Effector memory CD8-positive, alpha-beta T cell (primary cell): Measurements from ENCODE around the gene IL17B.
A peak's percentile ranks its signal among the peaks of the same experiment; 100 is the strongest.

Experiments
- ATAC-seq: fragments of 150-1000 bp; cut with Tn5 transposase; replicated peaks from 2 replicates; pipeline ENCODE4 v1.10.0; 2021; ENCODE audit warnings: mild to moderate bottlenecking, moderate library complexity
- DNase-seq, 3 experiments: peaks; one replicate each; pipeline ENCODE4 v3.0.0; 2021
- H3K27ac Mint-ChIP-seq, 2 donors: one replicate each; pipeline ENCODE4 v1.8.0; 2022; ENCODE audit warnings: mild to moderate bottlenecking in 2 of 2, mixed read lengths in 2 of 2, moderate library complexity in 2 of 2
- H3K27me3 Mint-ChIP-seq, 2 donors: one replicate each; pipeline ENCODE4 v1.8.0; 2022; ENCODE audit warnings: mixed read lengths in 2 of 2
- H3K36me3 Mint-ChIP-seq: one replicate; pipeline ENCODE4 v1.8.0; 2022; ENCODE audit warnings: mild to moderate bottlenecking, moderate library complexity, mixed read lengths; ENCODE audit not compliant: insufficient read depth
- H3K4me1 Mint-ChIP-seq, 2 donors: one replicate each; pipeline ENCODE4 v1.8.0; 2022; ENCODE audit warnings: low read depth in 2 of 2, mixed read lengths in 2 of 2
- H3K4me3 Mint-ChIP-seq, 2 donors: one replicate each; pipeline ENCODE4 v1.8.0; 2022; ENCODE audit warnings: mild to moderate bottlenecking in 2 of 2, mixed read lengths in 2 of 2, moderate library complexity in 2 of 2
- H3K9me3 Mint-ChIP-seq, 2 donors: one replicate each; pipeline ENCODE4 v1.8.0; 2022; ENCODE audit warnings: mixed read lengths in 2 of 2

The IL17B gene

DNA sequence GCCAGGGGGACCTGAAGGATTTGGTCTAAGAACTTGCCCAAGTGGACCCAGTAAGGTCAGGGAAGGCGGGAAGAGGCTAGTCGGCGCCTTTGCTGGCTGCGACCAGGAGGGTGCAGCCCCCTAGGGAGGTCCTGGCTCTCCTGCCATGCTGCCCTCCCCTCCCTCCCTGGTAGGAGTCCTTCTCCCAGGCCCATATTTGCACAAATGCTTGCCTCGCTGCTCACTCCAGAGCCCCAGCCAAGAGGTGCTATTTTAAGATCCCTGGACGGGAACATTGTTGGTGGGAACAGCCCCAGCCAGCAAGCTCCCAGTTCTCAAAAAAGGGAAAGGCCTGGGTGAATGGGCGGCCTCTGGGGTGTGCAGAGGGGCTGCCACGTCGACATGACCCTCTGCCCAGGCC, 4.3 kb upstream of the IL17B start:
- no peak for ATAC-seq
- no peak overlapping the region for H3K4me3 Mint-ChIP-seq
- no peaks in the 10 kb centered on the region for H3K9me3 Mint-ChIP-seq
- peaks cover 4 to 7% of the 10 kb centered on the region in 2 donors for H3K4me1 Mint-ChIP-seq
- H3K27me3 Mint-ChIP-seq = peaks cover 12 to 29% of the 10 kb centered on the region in 2 donors
- DNase-seq = no peak
- H3K27ac Mint-ChIP-seq = no peak overlapping the region
- no peaks in the 10 kb centered on the region for H3K36me3 Mint-ChIP-seq

DNA sequence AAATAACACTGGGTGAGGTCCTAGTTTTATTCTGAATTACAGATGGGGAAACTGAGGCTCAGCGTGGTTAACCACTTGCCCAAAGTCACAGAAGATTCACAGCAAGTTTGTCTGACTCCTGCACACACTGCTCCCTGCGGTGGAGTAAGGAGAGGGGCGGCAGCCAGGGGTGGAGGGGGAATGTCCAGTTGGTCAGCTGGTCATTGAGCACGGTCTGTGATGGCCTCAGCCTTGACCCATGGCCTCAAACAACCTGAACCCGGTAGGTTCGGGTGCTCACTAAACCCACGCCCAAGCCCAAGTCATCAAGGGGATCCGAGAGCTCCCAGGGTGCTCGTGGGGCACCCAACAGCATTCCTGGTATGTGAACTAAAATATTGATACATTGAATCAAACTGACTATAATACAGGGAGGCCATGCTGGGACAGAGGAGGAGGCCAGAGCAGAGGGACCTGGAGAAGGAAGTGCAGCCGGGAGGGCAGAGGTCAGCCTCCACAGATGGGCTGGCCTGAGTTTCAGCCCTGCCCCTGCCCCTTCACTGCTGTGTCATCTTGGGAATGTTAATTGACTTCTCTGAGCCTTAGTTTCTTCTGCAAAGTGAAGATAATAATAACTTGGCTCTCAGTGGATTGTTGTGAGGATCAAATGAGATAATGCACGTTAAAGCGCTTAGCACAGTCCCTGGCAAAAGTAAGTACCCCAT, 3.6 kb upstream of the IL17B start:
- DNase-seq (no peak), ATAC-seq (no peak)
- Mint-ChIP-seq H3K36me3 (no peaks in the 10 kb centered on the region), H3K27me3 (peaks cover 12 to 34% of the 10 kb centered on the region in 2 donors), H3K4me1 (peaks cover 4 to 7% of the 10 kb centered on the region in 2 donors), H3K27ac (no peak overlapping the region), H3K4me3 (no peak overlapping the region), H3K9me3 (no peaks in the 10 kb centered on the region)

DNA sequence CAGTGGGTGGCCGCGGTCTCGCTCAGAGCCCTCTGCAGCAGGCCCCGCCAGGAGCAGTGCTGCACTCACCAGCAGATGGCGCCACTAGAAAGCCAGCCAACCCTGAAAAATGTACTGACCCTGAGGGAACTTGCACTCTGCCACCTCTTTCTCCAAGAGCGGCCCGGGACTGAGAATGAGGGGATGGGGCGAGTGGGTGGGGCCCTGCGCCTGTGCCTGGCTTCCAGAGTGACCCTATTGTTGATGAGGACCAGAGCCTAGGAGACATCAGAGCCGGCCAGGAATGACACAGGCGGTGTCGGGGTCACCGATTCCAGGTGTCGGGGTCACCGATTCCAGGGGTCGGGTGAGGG, 2.9 kb upstream of the IL17B start:
- peaks cover 4 to 7% of the 10 kb centered on the region in 2 donors for H3K4me1 Mint-ChIP-seq
- no peaks in the 10 kb centered on the region for H3K36me3 Mint-ChIP-seq
- no peak overlapping the region for H3K4me3 Mint-ChIP-seq
- no peak overlapping the region for H3K27ac Mint-ChIP-seq
- no peaks in the 10 kb centered on the region for H3K9me3 Mint-ChIP-seq
- DNase-seq = peak; percentile 61 to 67 (median 64)
- peaks cover 12 to 34% of the 10 kb centered on the region in 2 donors for H3K27me3 Mint-ChIP-seq
- peak; percentile 78 for ATAC-seq

DNA sequence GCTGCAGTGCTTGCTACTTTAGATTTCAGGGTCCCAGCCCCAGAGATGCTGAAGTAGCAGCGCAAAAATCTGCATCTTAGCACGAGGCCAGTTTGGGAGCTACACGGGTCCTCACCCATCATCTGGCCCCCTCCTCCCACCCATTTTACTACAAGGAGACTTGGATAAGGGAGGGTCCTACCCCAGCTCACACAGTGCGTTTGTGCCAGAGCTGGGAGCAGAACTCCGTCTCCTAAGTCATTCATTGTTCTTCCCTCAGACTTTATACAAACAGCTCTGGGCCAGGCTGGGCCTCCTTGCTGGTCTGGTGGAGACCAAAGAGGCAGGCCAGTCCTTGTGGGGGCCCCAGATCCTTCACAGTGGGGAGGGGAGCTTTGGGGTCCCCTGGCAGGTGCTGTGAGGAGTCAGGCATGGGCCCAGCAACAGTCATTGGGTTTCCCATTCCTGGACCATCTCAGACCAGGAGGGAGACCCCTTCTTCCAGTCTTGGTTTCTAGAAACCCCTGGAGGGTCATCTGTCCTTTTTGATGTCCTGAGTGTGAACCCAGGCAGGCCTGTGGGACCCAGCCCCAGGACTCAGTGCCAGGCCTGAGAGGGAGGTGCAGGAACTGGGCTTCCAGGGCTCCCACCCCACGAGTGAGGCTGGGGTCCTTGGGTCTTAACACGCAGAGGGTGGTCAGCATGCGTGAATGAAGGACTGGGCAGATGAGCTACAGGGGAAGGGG, 2.3 kb upstream of the IL17B start:
- Mint-ChIP-seq H3K27ac (no peak overlapping the region), H3K4me1 (peaks cover 4 to 7% of the 10 kb centered on the region in 2 donors), H3K36me3 (no peaks in the 10 kb centered on the region), H3K27me3 (peaks cover 12 to 34% of the 10 kb centered on the region in 2 donors), H3K9me3 (no peaks in the 10 kb centered on the region), H3K4me3 (no peak overlapping the region)
- DNase-seq (no peak), ATAC-seq (peak; percentile 12)

DNA sequence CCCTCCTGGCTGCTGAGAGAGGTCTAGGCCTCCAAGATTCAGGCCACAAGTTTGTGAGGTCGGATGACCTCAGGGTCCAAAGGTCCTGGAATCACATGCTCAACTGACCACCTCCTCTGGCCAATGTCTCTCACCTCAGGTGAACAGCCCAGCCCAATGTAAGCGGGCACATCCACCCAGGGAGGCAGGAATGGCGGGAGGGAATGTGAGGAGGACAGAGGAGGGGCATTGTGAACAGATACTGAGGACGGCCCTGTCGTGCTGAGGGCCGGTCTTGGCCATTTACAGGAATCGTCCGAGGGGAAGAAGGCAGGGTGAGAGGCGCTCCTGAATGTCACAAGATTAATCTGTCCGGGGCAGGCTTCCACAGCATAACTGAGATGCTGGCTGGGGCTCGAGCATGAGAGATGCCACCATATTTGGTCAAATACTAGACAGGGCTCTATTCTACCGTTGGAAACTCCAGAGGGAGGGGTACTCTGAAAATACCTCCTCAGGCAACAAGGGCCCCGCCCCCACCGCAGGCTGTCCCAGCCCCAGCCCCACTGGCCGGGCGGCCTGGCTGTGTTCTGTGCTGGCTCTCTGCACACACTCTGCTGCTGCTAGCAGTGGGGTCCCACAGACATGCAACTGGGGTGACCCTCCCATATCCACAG, 1.5 kb upstream of the IL17B start:
- Mint-ChIP-seq H3K4me1 (peaks cover 4 to 7% of the 10 kb centered on the region in 2 donors), H3K9me3 (no peaks in the 10 kb centered on the region), H3K4me3 (no peak overlapping the region), H3K36me3 (no peaks in the 10 kb centered on the region), H3K27ac (no peak overlapping the region), H3K27me3 (peaks cover 12 to 34% of the 10 kb centered on the region in 2 donors)
- no peak for DNase-seq
- ATAC-seq = no peak

DNA sequence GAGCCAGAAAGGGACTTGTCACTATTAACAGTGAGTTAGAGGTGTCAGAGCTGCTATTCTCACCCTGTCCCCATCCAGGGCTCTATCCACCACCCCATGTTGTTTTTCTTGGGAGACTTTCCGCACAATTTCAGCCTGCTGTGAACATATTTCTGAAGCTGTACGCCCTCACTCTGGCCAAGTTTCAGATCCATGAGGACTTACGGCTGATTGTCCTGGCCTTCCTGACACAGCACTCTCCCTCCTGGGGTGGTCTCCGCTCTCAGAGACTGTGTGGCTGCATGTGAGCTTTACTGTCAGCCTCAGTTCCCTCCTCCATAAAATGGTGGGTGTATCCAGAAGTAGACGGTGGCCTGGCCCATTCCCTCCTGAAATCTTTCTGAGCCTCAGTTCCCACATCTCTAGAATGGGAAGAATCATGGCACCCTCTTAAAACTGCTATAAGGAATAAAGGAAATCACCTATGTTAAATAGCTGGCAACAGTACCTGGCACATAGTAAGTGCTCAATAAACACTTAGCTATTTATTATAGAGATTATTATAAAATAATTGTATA, 804 bp upstream of the IL17B start:
- Mint-ChIP-seq H3K9me3 (no peaks in the 10 kb centered on the region), H3K4me1 (peaks cover 4 to 7% of the 10 kb centered on the region in 2 donors), H3K4me3 (no peak overlapping the region), H3K27ac (no peak overlapping the region), H3K27me3 (peaks cover 12 to 34% of the 10 kb centered on the region in 2 donors), H3K36me3 (no peaks in the 10 kb centered on the region)
- ATAC-seq (no peak), DNase-seq (no peak)

DNA sequence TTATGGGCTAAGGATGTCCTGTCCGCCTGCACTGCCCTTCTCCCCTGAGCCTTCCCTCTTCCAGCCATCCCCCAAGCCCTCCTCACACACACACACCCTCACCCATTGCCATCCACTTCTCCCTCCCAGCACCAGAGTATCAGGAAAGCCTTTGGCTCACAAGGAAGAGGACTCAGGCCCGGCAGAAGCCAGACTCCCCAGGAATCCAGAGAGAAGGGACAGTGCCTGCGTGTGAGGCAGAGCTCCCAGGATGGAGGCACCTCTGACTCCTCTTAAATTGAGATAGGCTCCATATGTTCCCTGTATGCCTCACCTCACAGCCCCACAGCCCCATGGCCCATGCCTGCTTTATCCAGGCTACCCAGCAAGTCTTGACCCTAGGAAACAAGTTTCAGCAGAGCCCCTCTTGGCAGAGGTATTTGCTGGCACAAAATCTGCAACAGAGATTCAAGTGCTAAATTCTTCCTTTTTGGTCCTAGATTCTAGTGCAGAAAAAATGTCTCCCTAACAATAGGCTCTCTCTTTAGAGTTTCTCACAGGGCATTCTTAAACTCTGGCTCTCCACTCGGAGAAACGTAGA, 761 bp downstream of the IL17B start:
- Mint-ChIP-seq H3K4me3 (no peak overlapping the region), H3K27ac (no peak overlapping the region), H3K36me3 (no peaks in the 10 kb centered on the region), H3K27me3 (peaks cover 12 to 34% of the 10 kb centered on the region in 2 donors), H3K4me1 (peaks cover 4 to 7% of the 10 kb centered on the region in 2 donors), H3K9me3 (no peaks in the 10 kb centered on the region)
- DNase-seq (no peak), ATAC-seq (no peak)

DNA sequence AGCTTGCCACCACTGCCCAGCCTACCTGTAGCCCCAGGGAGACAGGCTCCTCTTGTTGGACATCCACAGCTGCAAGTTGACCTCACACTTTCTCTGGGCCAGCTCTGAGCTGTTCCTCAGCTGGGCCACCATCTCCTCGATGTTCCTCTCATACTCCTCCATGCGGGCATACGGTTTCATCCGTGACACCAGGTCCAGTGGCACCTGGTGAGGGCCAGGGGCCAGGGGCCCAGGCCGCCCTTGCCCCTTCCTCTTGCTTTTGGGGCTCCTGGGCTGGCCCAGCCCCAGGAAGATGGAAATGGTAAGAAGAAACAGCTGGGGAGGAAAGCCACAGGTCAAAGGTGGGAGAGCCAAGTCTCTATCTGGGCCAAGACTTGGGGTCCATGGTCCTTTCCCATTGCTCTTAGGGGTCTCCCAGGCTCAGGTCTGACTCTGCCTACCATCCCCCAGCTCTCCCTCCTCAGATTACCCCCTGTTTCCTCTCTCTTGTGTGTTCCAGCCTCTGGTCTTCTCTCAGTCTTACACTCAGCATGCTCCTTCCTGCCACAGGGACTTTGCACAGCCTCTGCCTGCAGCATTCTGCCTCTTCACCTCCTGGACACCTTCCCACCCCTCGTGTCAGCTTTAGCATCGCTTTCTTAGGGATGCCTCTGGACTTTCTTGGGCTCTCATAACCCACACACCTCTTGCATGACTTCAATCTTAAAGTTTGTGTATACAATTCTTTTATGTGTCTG, 2.2 kb downstream of the IL17B start:
- no peaks in the 10 kb centered on the region for H3K36me3 Mint-ChIP-seq
- ATAC-seq (no peak), DNase-seq (no peak)
- H3K27me3 Mint-ChIP-seq = peaks cover 12 to 34% of the 10 kb centered on the region in 2 donors
- H3K4me3 Mint-ChIP-seq = no peak overlapping the region
- peaks cover 2 to 6% of the 10 kb centered on the region in 2 donors for H3K4me1 Mint-ChIP-seq
- H3K27ac Mint-ChIP-seq = no peak overlapping the region
- no peaks in the 10 kb centered on the region for H3K9me3 Mint-ChIP-seq

DNA sequence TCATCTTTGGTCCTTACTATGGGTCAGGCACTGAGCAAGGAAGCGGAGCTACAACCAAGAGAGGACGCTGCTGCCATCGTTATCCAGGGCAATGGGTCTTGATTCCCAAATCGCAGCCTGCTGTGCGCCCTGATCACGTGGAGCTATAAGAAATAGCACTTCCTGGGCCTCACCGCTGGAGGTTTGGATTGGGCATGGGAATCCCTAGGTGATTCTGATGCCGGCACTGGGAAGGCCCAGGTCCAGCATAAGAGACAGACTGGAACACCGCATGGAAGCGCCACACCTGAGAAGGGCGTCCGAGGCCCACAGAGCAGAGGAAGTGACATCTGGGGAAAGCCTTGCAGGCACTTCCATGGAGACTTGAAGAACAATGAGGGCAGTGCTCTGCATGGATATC, 3.0 kb downstream of the IL17B start:
- Mint-ChIP-seq H3K36me3 (no peaks in the 10 kb centered on the region), H3K4me3 (no peak overlapping the region), H3K27me3 (peaks cover 6 to 26% of the 10 kb centered on the region in 2 donors), H3K9me3 (no peaks in the 10 kb centered on the region), H3K27ac (no peak overlapping the region), H3K4me1 (peaks cover 0 to 4% of the 10 kb centered on the region in 2 donors)
- ATAC-seq = no peak
- DNase-seq = no peak

DNA sequence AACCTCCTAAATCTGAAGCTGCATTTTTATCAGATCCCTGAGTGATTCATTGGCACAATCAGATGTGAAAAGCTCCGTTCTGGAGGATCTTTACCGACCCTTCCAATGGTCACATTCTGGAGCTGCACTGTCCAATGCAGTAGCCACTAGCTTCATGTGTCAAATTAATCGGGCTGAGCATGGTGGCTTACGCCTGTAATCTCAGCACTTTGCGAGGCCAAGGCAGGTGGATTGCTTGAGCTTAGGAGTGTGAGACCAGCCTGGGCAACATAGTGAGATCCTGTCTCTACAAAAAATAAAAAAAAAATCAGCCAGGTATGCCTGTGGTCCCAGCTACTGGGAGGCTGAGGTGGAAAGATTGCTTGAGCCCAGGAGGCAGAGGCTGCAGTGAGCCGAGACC, 3.7 kb downstream of the IL17B start:
- DNase-seq (no peak), ATAC-seq (no peak)
- Mint-ChIP-seq H3K4me3 (no peak overlapping the region), H3K36me3 (no peaks in the 10 kb centered on the region), H3K27me3 (peaks cover 3 to 20% of the 10 kb centered on the region in 2 donors), H3K9me3 (no peaks in the 10 kb centered on the region), H3K27ac (no peak overlapping the region), H3K4me1 (peaks cover 0 to 4% of the 10 kb centered on the region in 2 donors)

DNA sequence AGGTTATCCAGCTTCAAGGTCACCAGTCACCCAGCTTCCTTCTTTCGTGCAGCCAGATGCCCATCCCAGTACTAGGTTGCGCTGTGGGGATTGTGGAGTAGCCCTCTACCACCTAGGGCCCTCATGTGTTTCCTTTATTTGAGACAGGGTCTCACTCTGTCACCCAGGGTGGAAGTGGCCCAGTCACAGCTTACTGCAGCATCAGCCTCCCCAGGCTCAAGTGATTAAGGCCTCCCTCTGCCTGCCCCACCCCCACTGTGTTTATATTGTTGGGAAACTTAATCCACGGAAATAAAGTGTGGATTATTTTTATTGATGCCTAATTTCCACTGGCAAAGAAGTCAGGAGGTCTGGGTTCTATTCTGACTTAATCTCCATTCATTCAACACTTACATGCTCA, 4.3 kb downstream of the IL17B start:
- H3K27me3 Mint-ChIP-seq = peaks cover 0 to 15% of the 10 kb centered on the region in 2 donors
- ATAC-seq (no peak), DNase-seq (no peak)
- H3K36me3 Mint-ChIP-seq = no peaks in the 10 kb centered on the region
- H3K9me3 Mint-ChIP-seq = no peaks in the 10 kb centered on the region
- H3K4me1 Mint-ChIP-seq = peaks cover 0 to 4% of the 10 kb centered on the region in 2 donors
- H3K27ac Mint-ChIP-seq = no peak overlapping the region
- H3K4me3 Mint-ChIP-seq = no peak overlapping the region

DNA sequence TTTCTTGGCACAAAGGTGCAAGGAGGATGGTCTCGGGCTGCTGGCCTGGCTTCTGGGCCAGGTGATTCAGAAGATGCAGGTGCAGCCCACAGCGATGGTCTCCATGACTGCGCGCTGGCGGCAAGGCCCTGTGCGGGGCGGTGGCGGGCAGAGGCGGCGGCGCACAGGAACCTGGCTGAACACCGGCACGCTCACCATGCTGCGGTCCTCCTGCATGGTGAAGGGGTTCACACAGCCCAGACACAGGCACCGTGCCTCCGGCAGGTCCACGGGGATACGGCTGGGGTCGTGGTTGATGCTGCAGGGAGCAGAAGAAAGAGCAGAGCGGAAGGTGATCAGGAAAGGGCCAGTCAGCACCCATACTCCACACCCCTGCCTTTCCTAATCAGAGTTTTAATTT, 4.8 kb downstream of the IL17B start:
- Mint-ChIP-seq H3K27me3 (peaks cover 0 to 14% of the 10 kb centered on the region in 2 donors), H3K9me3 (no peaks in the 10 kb centered on the region), H3K4me3 (no peak overlapping the region), H3K27ac (no peak overlapping the region), H3K4me1 (peaks cover 0 to 4% of the 10 kb centered on the region in 2 donors), H3K36me3 (no peaks in the 10 kb centered on the region)
- ATAC-seq = no peak
- no peak for DNase-seq

DNA sequence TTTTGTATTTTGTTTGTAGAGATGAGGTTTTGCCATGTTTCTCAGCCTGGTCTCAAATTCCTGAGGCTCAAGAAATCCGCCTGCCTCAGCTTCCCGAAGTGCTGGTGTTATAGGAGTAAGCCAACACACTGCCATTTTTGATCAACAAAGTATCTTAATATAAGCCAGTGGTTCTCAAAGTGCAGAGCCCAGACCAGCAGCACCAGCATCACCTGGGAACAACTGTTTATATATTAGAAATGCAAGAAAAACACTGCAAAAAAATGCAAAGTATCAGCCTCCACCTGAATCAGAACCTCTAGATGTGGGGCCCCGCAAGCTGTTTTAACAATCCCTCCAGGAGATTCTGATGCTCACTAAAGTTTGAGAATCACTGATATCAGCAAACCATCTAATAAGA, 6.2 kb downstream of the IL17B start:
- peaks cover 0 to under 1% of the 10 kb centered on the region in 2 donors for H3K27me3 Mint-ChIP-seq
- H3K36me3 Mint-ChIP-seq = no peaks in the 10 kb centered on the region
- peaks cover 0 to 8% of the 10 kb centered on the region in 2 donors for H3K4me1 Mint-ChIP-seq
- DNase-seq (no peak), ATAC-seq (no peak)
- H3K4me3 Mint-ChIP-seq = no peak overlapping the region
- H3K9me3 Mint-ChIP-seq = no peaks in the 10 kb centered on the region
- no peak overlapping the region for H3K27ac Mint-ChIP-seq
